Mesenchymal stem cell (in vitro differentiated cells and primary cell): Measurements from ENCODE around the gene KCNQ4.

ENCODE experiments used
- DNase-seq: peaks from one replicate; pipeline ENCODE4 v3.0.0-alpha.2; 2013
- H2AFZ ChIP-seq: one replicate; pipeline ENCODE4 v1.6.1; 2013; ENCODE audit warnings: low read depth, mild to moderate bottlenecking, control low read depth, inconsistent platforms, low read length, moderate library complexity
- H2AK5ac ChIP-seq: 2 replicates; pipeline ENCODE4 v1.6.1; 2013; ENCODE audit warnings: low read length, moderate library complexity, mild to moderate bottlenecking, inconsistent platforms; ENCODE audit not compliant: severe bottlenecking
- H2BK120ac ChIP-seq: one replicate; pipeline ENCODE4 v1.6.1; 2013; ENCODE audit warnings: low read depth, mild to moderate bottlenecking, inconsistent platforms, low read length, moderate library complexity
- H2BK12ac ChIP-seq, 2 experiments: one replicate each; pipeline ENCODE4 v1.6.1; 2013; ENCODE audit warnings: inconsistent platforms in 2 of 2, low read length in 2 of 2, mild to moderate bottlenecking in 2 of 2, moderate library complexity in 2 of 2, control low read depth in 1 of 2
- H2BK15ac ChIP-seq: one replicate; pipeline ENCODE4 v1.6.1; 2013; ENCODE audit warnings: mild to moderate bottlenecking, low read depth, inconsistent platforms; ENCODE audit not compliant: poor library complexity, severe bottlenecking
- H2BK5ac ChIP-seq: 2 replicates; pipeline ENCODE4 v1.6.1; 2013; ENCODE audit warnings: low read depth, mild to moderate bottlenecking, low read length, control low read depth, inconsistent platforms; ENCODE audit not compliant: poor library complexity, severe bottlenecking
- H3K14ac ChIP-seq, 2 experiments: one replicate each; pipeline ENCODE4 v1.6.1; 2013; ENCODE audit warnings: inconsistent platforms in 2 of 2, low read length in 2 of 2, control low read depth in 1 of 2, mild to moderate bottlenecking in 1 of 2, moderate library complexity in 1 of 2
- H3K18ac ChIP-seq, 2 experiments: one replicate each; pipeline ENCODE4 v1.6.1; 2013; ENCODE audit warnings: inconsistent platforms in 2 of 2, low read length in 2 of 2, control low read depth in 1 of 2, low read depth in 1 of 2, mild to moderate bottlenecking in 1 of 2
- H3K23ac ChIP-seq, 2 experiments: one replicate each; pipeline ENCODE4 v1.6.1; 2013; ENCODE audit warnings: inconsistent platforms in 2 of 2, low read length in 2 of 2, mild to moderate bottlenecking in 2 of 2, moderate library complexity in 2 of 2, control low read depth in 1 of 2
- H3K27ac ChIP-seq: 2 replicates; pipeline ENCODE4 v1.5.1; 2013; ENCODE audit warnings: mild to moderate bottlenecking, moderate library complexity, low read length, control low read depth, inconsistent platforms; ENCODE audit not compliant: poor library complexity, severe bottlenecking
- H3K27me3 ChIP-seq, 2 experiments: 2 replicates each; pipeline versions ENCODE4 v1.6.1 to v1.7.0; 2013; ENCODE audit warnings: low read length in 2 of 2, mild to moderate bottlenecking in 2 of 2, moderate library complexity in 2 of 2, control low read depth in 1 of 2, inconsistent platforms in 1 of 2; ENCODE audit not compliant: control insufficient read depth in 1 of 2, insufficient read depth in 1 of 2
- H3K36me3 ChIP-seq, 2 experiments: 2 replicates each; pipeline versions ENCODE4 v1.6.1 to v1.7.0; 2013; ENCODE audit warnings: low read length in 2 of 2, control low read depth in 1 of 2, inconsistent platforms in 1 of 2, low read depth in 1 of 2, mild to moderate bottlenecking in 1 of 2; ENCODE audit not compliant: insufficient read depth in 2 of 2, control insufficient read depth in 1 of 2
- H3K4ac ChIP-seq, 2 experiments: one replicate each; pipeline ENCODE4 v1.6.1; 2013; ENCODE audit warnings: inconsistent platforms in 2 of 2, low read length in 2 of 2, mild to moderate bottlenecking in 2 of 2, moderate library complexity in 2 of 2, control low read depth in 1 of 2, low read depth in 1 of 2
- H3K4me1 ChIP-seq: 2 replicates; pipeline ENCODE4 v1.6.1; 2013; ENCODE audit warnings: low read depth, low read length, control low read depth; ENCODE audit not compliant: control insufficient read depth, insufficient read depth
- H3K4me2 ChIP-seq: 2 replicates; pipeline ENCODE4 v1.6.1; 2013; ENCODE audit warnings: low read length, mild to moderate bottlenecking, inconsistent platforms; ENCODE audit not compliant: poor library complexity, severe bottlenecking
- H3K4me3 ChIP-seq, 2 experiments: 2 replicates each; pipeline versions ENCODE4 v1.5.1 to v1.7.0; 2013; ENCODE audit warnings: low read length in 2 of 2, mild to moderate bottlenecking in 2 of 2, control low read depth in 1 of 2, low read depth in 1 of 2; ENCODE audit not compliant: insufficient read depth in 1 of 2
- H3K79me1 ChIP-seq: replicated peaks from 2 replicates; pipeline ENCODE4 v1.6.1; 2013; ENCODE audit warnings: mild to moderate bottlenecking, control low read depth, low read length, inconsistent platforms; ENCODE audit not compliant: poor library complexity, severe bottlenecking
- H3K9ac ChIP-seq: 2 replicates; pipeline ENCODE4 v1.7.0; 2013; ENCODE audit warnings: mild to moderate bottlenecking, low read length, moderate library complexity
- H3K9me3 ChIP-seq: 2 replicates; pipeline ENCODE4 v1.7.0; 2013; ENCODE audit warnings: mild to moderate bottlenecking, low read length; ENCODE audit not compliant: control insufficient read depth
- H4K8ac ChIP-seq: one replicate; pipeline ENCODE4 v1.6.1; 2013; ENCODE audit warnings: inconsistent platforms, mild to moderate bottlenecking, low read length, moderate library complexity
- H4K91ac ChIP-seq: one replicate; pipeline ENCODE4 v1.6.1; 2013; ENCODE audit warnings: mild to moderate bottlenecking, low read length, inconsistent platforms
- WGBS: methylation state at CpG from one replicate; pipeline ENCODE4 v1.1.7; 2013; ENCODE audit warnings: mixed read lengths; 5-methylcytosine and 5-hydroxymethylcytosine counted together

Gene KCNQ4

DNA sequence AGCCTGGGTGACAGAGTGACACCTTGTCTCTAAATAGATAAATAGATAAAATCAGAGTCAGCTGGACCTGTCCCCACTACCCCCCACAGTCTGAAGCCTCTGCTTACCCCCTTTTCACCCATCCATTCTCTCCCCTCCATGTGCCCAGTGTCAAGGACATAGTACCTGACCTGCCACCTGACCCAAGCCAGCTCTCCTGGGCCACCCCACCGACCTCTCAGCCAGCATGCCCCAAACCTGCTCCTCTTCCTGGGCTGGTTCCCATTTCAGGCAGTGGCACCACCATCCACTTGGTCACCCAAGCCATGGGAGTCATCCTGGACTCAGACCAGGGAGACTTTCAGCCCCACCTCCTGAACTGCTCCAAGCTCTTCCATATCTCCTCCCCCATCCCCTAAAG is 50.4 kb downstream of the KCNQ4 start:
- Histone ChIP-seq H3K36me3 (peaks cover 0 to 6% of the 10 kb centered on the region in 2 experiments), H4K8ac (no peak overlapping the region), H4K91ac (no peak overlapping the region), H3K79me1 (no peaks in the 10 kb centered on the region), H2BK15ac (no peak overlapping the region), H3K14ac (no peak overlapping the region), H2AFZ (no peak overlapping the region), H3K23ac (no peak overlapping the region), H3K4me3 (no peak overlapping the region), H3K18ac (no peak overlapping the region), H2BK120ac (no peak overlapping the region), H3K9ac (no peak overlapping the region), H2BK5ac (no peak overlapping the region), H3K4me1 (peaks cover 5% of the 10 kb centered on the region), H2AK5ac (no peak overlapping the region), H3K4me2 (no peak overlapping the region), H3K27me3 (peaks cover 0 to 47% of the 10 kb centered on the region in 2 experiments), H3K4ac (no peak overlapping the region), H2BK12ac (no peak overlapping the region), H3K9me3 (no peaks in the 10 kb centered on the region), H3K27ac (no peak overlapping the region)
- 65% methylated on average over 1 of the region's 1 CpG for WGBS
- DNase-seq, result no peak

DNA sequence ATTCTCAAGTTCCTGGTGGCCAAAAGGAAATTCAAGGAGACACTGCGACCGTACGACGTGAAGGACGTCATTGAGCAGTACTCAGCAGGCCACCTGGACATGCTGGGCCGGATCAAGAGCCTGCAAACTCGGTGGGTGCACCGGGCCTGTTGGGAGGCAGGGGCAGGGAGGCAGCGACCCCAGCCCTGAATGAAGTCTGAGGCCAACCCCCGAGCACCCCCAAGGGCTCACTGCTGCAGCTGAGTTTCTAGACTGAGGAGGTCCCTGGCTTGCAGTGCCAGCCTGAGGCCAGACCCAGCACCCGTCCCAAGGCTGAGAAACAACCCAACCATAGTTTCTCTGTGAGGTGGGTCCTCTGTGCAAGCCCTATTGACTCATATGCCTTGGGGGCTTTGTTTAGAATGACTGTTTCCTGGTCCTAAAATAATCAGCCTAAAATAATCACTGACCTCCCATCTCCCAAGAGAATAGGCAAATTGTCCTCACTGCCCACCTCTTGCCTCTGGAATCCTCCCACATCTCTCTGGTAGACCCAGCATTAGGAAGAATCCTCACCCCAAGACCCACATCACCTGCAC is 51.5 kb downstream of the KCNQ4 start:
- H3K14ac ChIP-seq, result no peak overlapping the region
- H3K18ac ChIP-seq, result no peak overlapping the region
- no peak overlapping the region for H3K23ac ChIP-seq
- H2BK12ac ChIP-seq, result no peak overlapping the region
- no peak overlapping the region for H3K27ac ChIP-seq
- no peaks in the 10 kb centered on the region for H3K79me1 ChIP-seq
- peaks cover 0 to 6% of the 10 kb centered on the region in 2 experiments for H3K36me3 ChIP-seq
- WGBS, result 86% methylated on average over 11 of the region's 11 CpGs
- H3K4me2 ChIP-seq, result no peak overlapping the region
- no peak overlapping the region for H4K8ac ChIP-seq
- H3K9ac ChIP-seq, result no peak overlapping the region
- no peak overlapping the region for H2BK5ac ChIP-seq
- no peak overlapping the region for H3K4ac ChIP-seq
- no peak overlapping the region for H2AK5ac ChIP-seq
- no peak overlapping the region for H2BK15ac ChIP-seq
- peaks cover 14% of the 10 kb centered on the region for H3K4me1 ChIP-seq
- H4K91ac ChIP-seq, result no peak overlapping the region
- no peak overlapping the region for H2BK120ac ChIP-seq
- no peak overlapping the region for H2AFZ ChIP-seq
- peaks cover 0 to 42% of the 10 kb centered on the region in 2 experiments for H3K27me3 ChIP-seq
- no peaks in the 10 kb centered on the region for H3K9me3 ChIP-seq
- H3K4me3 ChIP-seq, result no peak overlapping the region
- DNase-seq, result no peak

DNA sequence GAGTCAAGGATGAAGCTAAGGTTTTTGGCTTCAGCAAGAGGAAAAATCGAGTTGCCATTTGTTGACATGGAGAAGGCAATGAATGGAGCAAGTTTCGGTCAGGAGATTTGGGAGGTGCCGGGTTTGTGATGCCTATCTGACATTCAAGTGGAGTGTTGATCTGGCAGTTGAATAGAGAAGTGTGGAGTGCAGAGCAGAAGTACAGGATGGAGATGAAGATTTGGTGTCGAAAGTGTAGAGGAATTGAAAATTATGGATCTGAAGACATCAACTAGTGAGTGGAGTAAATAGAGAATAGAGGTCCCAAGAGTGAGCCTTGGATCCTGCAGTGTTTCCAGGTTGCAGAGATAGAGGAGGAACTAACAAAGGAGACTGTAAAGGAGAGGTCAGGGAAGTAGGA is 52.7 kb downstream of the KCNQ4 start:
- Histone ChIP-seq H3K36me3 (peaks cover 0 to 6% of the 10 kb centered on the region in 2 experiments), H3K18ac (no peak overlapping the region), H4K91ac (no peak overlapping the region), H3K4me1 (peaks cover 15% of the 10 kb centered on the region), H3K14ac (no peak overlapping the region), H2BK120ac (no peak overlapping the region), H2BK15ac (no peak overlapping the region), H3K4me2 (no peak overlapping the region), H3K79me1 (no peaks in the 10 kb centered on the region), H3K27me3 (peaks cover 0 to 51% of the 10 kb centered on the region in 2 experiments), H2BK5ac (no peak overlapping the region), H3K23ac (no peak overlapping the region), H2AFZ (no peak overlapping the region), H3K9ac (no peak overlapping the region), H2BK12ac (no peak overlapping the region), H3K4ac (no peak overlapping the region), H3K9me3 (no peaks in the 10 kb centered on the region), H3K4me3 (no peak overlapping the region), H2AK5ac (no peak overlapping the region), H3K27ac (no peak overlapping the region), H4K8ac (no peak overlapping the region)
- no peak for DNase-seq
- 84% methylated on average over 4 of the region's 4 CpGs for WGBS

GRCh38 chr1:40837601-40838000 is 54.0 kb downstream of the KCNQ4 start:
- peaks cover 0 to 56% of the 10 kb centered on the region in 2 experiments for H3K27me3 ChIP-seq
- no peak overlapping the region for H2BK120ac ChIP-seq
- H2BK12ac ChIP-seq, result no peak overlapping the region
- no peak overlapping the region for H2BK15ac ChIP-seq
- H4K8ac ChIP-seq, result no peak overlapping the region
- H3K9me3 ChIP-seq, result peaks cover 5% of the 10 kb centered on the region
- H3K36me3 ChIP-seq, result peaks cover 0 to 6% of the 10 kb centered on the region in 2 experiments
- H3K4me2 ChIP-seq, result no peak overlapping the region
- no peak overlapping the region for H2BK5ac ChIP-seq
- no peak overlapping the region for H3K23ac ChIP-seq
- no peak overlapping the region for H3K9ac ChIP-seq
- H3K4me1 ChIP-seq, result peaks cover 15% of the 10 kb centered on the region
- DNase-seq, result no peak
- 96% methylated on average over 24 of the region's 24 CpGs for WGBS
- H3K4ac ChIP-seq, result no peak overlapping the region
- H2AK5ac ChIP-seq, result no peak overlapping the region
- no peak overlapping the region for H2AFZ ChIP-seq
- H4K91ac ChIP-seq, result no peak overlapping the region
- no peak overlapping the region for H3K4me3 ChIP-seq
- no peak overlapping the region for H3K18ac ChIP-seq
- no peaks in the 10 kb centered on the region for H3K79me1 ChIP-seq
- no peak overlapping the region for H3K14ac ChIP-seq
- no peak overlapping the region for H3K27ac ChIP-seq
